DOHH2 (cell line): Measurements from ENCODE around the gene KLHL2.

Source experiments
- CTCF ChIP-seq: fragments of 200-600 bp; sonication (generic); IDR thresholded peaks from one replicate; pipeline ENCODE4 v1.5.1; 2014; ENCODE audit warnings: antibody characterized with exemption, mild to moderate bottlenecking, low read depth, low read length; ENCODE audit not compliant: poor library complexity, severe bottlenecking
- EZH2phosphoT487 ChIP-seq: fragments of 200-600 bp; sonication (generic); IDR thresholded peaks from 2 replicates; pipeline ENCODE4 v1.6.1; 2017; ENCODE audit warnings: borderline replicate concordance, mild to moderate bottlenecking, antibody characterized with exemption, low read length, moderate library complexity, mixed read lengths

GRCh38 chr4:165299399-165300060 is 92.2 kb downstream of the KLHL2 start:
- TF ChIP-seq CTCF (no peak), EZH2phosphoT487 (no peak)
